Dermis blood vessel endothelial cell (primary cell): ENCODE measurements around the gene ATAT1. TPM values are rescaled to one million over a fixed set of nuclear protein-coding genes. Genes with fewer than 3 reads are reported as not detected.

Experiments used
- DNase-seq: peaks from one replicate; pipeline ENCODE4 v3.0.0; 2010
- total RNA-seq: library from RNA; depleted of rRNA; stranded (reverse); fragments of >200 nt; gene quantifications from 2 replicates; pipeline ENCODE4 v1.2.3, GENCODE V29; 2014

Gene ATAT1
- total RNA-seq, 1 donor from 2014 or later, result 3.4 TPM

DNA sequence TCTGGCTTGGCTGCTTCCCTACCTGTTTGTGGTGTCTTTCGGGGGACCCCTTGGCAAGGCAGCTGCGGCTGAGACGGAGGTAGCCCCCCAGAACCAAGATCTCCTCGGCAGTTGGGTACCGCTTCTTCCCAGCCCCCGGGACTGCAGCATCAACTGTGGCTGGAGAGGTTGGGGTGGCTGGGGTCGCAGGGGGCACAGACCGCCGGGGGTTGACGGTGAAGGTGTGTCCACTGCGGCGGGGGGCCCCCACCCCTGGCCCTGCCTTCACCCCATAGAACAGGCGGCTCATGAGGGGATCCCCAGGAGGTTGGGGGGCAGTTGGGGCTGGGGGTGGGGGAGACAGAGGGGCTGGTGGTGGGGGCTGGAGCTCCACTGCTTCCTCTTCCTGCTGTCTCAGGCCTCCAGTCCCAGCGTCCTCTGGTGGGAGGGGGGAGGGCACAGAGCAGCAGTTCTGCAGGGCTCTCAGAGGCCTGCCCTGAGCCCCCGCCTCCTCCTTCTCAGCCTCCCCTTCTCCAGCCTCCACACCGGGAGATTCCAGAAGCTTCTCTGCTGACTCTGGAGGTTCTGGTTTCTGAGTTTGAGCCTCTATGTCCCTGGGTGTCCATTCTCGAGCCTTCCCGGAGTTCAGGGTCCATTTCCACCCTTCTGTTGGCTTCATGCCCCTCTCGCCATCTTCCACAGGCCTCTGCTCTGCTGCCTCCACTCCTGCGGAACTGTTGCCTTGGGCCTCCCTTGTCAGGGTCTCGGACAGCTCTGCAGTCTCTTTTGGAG lies 57.9 kb downstream of the ATAT1 start:
- peak; percentile 70 for DNase-seq

DNA sequence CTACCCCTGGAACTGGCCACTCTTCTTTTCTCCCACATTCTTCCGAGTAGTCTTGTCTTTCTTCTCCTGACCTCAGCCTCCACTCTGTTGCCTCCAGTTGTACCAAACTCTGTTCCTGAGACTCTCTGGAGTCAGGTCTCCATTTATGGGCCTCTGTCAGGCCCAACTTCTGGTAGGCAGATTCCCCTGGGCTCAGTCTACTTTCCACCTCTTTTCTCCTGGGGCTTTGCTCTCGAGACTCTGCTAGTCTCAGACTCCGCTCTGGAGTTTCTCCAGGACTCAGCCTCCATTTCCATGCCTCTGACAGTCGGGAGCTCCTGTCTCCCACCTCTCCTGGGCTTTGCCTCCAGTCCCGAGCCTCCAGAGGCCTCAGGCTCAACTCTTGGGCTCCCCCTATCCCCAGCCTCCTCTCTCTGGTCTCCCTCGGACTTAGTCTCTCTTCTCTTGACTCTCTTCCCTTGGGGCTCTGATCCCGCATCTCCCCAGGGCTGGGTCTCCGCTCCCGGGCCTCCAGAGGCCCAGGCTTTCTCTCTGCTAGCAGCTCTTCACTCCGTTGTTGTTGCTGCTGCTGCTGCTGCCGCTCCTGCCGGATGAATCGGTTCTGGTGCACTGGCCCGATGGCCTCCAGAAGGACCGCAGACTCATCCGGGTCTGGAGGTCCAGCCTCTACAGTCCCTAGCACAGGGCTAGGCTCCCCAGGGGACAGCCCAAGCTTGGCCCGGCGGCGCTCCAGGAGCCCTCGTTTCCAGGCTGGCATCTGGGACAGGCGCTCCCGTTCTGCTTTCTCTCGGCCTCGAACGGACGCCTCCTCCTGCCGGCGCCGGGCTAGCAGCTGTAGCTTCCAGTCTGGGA lies 58.7 kb downstream of the ATAT1 start:
- peak; percentile 63 for DNase-seq

DNA sequence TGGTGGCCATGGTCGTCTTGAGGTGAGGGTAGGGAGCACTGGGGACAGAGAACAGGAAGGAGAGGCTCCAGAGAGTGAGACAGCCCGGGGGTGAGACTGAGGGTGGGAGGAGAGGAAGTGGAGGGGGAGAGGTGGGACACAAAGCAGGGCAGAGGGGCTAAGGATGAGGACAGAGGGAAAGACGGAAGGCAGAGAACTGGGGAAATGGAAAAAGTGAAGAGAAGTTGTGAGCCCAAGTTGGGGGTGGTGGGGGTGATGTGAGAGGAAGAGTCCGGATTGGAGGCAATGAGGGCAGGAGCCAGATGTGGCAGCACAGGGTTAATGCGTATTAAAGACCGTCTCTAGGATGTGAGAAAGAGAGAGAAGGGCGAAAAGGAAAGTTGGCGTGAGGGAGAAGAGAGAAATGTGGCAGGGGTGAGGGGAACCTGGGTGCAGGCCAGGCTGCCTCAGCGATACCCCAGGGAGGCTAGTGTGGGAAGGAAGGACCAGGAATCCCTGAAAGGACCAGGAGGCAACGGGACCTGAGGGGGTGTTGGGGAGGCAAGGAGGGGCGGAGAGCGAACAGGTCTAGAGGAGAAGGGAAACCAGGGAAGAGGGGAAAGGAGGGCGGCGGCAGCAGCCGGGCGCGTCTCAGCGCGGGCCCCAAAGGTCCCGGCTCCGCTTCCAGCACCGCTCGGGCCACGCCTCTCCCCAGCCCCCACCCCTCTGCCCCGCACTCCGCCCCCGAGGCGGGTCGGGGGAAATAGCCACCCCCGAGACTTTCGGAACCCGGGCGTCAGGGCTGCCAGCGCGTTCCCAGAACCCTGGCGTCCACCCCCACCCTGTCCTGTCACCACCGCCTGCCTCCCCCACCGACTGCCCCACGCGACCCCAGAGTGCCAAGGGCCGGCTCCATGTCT lies 59.6 kb downstream of the ATAT1 start, which contains the start of gene PPP1R18:
TSS of gene PPP1R18 (minus strand) at position 637 of the 899 bp plus-strand sequence. CDS start at position 10, 627 bp downstream.
- DNase-seq, result peak; percentile 72

DNA sequence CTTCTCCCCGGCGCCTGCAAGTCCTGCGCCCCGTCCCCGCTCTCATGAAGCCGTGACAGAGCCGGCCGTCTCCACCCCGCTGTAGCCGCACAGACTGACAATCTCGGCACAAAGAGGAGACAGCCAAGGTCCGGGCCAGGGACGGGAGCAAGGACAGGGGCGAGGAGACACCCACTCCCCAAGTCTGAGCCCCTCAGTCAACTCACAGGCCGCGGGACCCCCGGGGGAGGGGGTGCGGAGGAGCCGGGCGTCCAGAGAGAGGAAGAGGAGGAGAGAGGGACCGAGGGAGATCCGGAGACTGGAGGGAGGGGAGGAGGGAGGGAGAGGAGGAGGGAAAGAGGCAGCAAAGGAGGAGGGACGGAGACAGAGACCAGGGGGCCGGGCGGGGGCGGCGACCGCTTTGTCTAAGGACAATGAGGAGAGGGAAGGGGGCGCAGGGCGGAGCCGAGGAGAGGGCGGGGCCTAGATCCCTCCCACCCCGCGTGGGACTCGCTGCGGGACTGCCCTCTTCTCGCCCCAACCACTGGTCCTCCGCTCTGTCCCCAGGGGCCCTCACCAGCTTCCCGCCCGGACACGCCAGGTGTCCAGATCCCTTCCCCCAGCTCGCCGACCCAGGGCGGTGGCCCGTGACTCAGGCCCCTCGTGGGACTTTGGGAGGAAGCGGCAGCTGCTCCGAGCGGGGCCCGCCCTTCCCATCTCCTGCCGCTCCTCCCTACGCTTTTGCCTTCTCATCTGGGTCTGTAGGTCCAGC lies 60.4 kb downstream of the ATAT1 start:
- peak; percentile 95 for DNase-seq

DNA sequence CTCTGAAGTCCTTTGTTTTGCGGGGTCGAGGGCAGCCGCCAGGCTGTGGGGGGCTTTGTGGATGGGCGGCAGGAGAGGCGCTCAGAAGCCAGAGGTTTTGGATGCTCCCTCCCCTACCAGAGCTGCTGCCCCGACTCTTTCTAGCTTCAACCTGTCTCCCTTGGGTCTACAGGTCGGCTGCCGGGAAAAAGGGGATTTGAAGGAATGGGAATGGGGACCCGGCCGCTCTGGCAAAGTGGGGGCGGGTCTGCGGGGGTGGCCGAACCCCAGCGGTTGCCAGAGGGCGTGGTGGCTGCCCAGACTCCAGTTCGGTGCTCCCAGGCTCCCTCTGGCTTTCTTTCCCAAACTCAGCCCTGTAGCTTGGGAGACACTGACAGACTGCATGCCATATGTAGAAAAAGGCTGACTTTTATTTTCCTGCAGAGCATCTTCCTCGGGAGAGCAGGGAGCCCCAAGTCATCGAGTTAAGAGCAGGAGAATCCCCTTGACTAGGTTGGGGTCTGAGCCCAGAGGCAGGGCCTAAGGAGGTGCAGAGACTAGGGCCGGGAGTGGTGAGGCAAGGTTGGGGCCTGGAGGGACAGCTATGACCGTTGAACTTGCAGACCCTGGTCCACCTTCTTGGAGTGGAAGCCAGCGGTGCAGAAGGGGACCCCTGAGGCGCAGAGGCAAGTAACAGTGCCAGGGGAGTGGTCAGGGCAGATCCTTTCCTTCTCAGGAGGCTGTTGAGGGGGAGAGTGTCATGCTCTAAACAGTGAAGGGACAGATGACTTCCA lies 61.2 kb downstream of the ATAT1 start:
- peak; percentile 56 for DNase-seq

DNA sequence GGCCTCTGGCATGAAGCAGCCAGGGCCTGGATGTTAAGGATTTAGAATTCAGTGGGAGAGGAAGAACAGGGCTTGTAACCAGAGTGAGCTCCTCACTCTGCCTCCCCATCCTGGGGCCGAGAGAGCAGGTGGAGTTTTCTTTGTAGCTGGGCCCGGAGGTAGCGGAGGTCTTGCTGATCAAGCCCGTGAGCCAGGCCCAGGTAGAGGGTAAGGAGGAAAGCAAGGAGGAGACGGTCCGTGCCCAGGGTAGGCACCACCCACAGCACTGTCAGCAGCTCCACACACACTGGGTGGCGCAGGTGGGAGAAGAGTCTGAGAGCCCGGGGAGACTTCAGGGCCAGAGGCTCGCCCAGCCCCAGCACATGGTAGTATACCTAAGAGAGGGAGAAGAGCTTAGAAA lies 61.9 kb downstream of the ATAT1 start:
- DNase-seq, result no peak

DNA sequence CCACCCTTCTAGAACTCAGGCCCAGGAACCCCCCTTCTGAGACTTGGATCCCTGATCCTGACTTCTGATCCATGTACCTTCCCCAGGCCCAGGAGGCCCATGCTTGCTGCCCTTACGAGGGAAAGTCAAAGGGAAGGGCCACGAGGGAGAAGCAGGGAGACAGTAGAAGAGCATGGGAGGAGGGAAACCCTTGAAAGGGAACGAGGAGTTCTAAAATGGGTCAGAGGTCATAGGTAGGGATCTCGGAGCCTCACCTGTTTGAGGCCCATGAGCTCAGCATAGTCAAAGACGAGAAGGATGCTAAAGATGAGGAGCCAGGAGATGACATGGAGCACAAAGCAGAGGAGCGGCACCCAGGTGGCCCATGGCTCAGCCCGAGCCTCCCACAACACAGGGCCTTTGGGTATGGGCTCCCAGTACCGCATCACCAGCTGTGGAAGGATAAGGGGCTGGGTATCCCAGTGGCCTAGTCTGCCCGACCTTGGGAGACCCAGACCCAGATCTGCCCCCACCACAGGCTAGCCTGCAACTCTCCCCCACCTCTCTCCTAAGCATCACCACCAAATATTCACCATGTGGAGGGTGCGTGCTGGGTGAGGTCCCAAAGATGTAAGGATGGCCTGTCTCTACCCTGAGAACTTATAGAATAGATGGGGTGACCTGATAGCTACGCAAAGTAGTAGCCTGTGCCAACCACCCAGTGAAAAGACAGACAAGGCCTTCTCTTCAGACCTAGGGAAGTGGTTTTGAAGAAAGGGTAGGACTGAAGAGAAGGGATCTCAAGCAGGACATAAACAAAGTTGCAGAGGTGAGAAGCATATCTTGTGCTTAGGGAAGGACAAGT lies 62.6 kb downstream of the ATAT1 start:
- no peak for DNase-seq

DNA sequence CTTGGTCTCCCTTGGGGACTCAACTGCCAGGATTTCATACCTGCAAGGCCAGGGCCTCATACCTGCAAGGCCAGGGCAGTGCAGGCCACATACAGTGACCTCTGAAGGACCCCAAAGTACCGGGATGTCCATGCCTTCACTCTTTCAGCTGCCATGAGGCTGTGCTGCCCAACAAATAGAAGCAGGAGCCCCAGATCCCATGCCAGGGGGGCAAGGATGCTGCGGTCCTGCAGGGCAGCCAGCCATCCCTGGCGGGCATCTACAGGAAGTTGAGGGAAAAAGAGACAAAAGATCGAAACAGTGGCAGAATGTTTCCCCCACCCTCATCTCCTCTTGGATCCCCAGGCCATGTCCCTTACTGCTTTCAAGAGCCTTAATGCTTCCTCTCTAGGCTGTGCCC lies 63.3 kb downstream of the ATAT1 start:
- no peak for DNase-seq

DNA sequence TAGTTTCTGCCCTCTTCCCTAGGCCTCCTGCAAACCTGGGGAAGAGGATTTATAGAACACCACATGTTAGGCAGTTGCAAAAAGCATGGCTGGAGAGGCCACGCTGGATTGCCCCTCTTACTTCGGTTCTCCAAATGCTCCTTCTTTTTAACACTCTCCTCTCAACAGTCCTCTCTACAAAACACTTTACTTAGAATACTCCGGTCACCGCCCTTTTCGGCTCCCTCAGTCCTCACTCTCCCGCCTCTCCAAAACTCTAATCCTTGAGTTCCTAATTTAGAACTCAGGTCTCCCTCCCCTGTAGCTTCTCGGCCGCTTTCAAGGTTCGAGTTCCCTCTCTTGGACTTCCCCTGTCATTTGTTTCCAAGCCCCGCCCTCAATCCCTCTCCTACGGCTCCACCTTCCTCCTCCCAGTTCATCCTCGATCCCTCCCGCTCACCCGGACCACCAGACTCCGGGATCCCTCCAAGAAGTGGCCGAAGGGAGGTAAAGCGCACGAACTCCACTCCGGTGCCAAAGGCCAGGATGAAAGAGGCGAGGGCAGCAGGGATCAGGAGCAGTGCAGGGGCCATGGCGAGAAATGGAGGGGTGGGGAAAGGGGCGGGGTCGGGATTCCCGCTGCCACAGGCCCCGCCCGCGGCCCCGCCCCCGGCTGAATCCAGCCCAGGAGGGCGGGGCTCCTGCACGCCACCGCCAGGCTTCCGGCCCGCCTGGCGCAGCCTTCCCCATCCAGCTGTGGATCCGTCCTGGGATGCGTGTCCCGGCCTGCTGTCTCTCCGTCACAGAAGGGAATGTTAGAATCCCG lies 63.9 kb downstream of the ATAT1 start, which contains the start of gene NRM:
TSS of gene NRM (minus strand) at position 582 of the 805 bp plus-strand sequence. CDS start at position 572, 10 bp downstream.
- peak; percentile 81 for DNase-seq

DNA sequence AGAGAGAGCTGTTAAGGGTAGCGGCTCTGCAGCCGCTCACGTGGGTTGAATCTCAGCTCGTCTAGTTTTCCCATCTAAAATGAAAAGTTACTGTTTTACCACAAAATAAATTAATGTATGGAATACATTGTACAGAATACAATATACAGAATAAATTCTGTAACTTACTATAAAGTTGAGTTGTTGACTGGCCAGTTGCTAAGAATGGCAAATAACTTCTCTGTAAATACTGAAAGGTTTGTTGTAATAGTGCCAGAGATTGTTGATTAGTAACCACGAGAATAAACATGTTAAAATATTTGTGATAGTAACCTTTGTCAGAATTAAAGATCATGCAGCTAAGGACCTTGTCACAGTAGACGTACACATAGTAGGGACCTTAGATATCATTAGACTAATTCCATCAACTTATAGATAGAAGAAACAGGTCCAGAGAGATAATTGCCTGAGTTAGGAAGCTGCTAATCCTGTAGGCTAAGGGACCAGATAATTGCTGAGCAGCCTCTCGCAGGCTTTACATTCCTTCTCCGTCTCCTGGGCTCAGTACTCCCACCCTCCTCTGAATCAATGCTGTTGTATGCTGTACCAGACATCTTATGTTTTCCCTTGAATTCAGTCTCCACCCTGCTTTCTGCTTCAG lies 64.7 kb downstream of the ATAT1 start:
- DNase-seq, result peak; percentile 9

Other genes with a start within 250 kb of the ATAT1 start
- 717 and 1,065 TPM in 2 replicates for gene HLA-E, start 137.4 kb upstream of the ATAT1 start, total RNA-seq
- 53.1 and 63.0 TPM in 2 replicates for gene GNL1, start 70.4 kb upstream of the ATAT1 start, total RNA-seq
- gene PRR3, start 69.6 kb upstream of the ATAT1 start, total RNA-seq, result 2.9 and 3.5 TPM in 2 replicates
- gene ABCF1, start 55.4 kb upstream of the ATAT1 start, total RNA-seq, result 49.5 and 70.3 TPM in 2 replicates
- 19.4 and 20.0 TPM in 2 replicates for gene PPP1R10, start 9.6 kb upstream of the ATAT1 start, total RNA-seq
- 37.9 and 41.0 TPM in 2 replicates for gene MRPS18B, start 9.0 kb upstream of the ATAT1 start, total RNA-seq
- 3.5 and 9.9 TPM in 2 replicates for gene C6orf136, start 20.3 kb downstream of the ATAT1 start, total RNA-seq
- gene DHX16, start 46.1 kb downstream of the ATAT1 start, total RNA-seq, result 39.3 and 52.6 TPM in 2 replicates
- 41.7 and 64.8 TPM in 2 replicates for gene PPP1R18, start 59.8 kb downstream of the ATAT1 start, total RNA-seq
- 3.1 and 4.6 TPM in 2 replicates for gene NRM, start 64.1 kb downstream of the ATAT1 start, total RNA-seq
- 6.3 and 12.5 TPM in 2 replicates for gene MDC1, start 90.4 kb downstream of the ATAT1 start, total RNA-seq
- gene TUBB, start 93.5 kb downstream of the ATAT1 start, total RNA-seq, result 301 and 692 TPM in 2 replicates
- gene FLOT1, start 115.8 kb downstream of the ATAT1 start, total RNA-seq, result 71.5 and 124 TPM in 2 replicates
- 74.4 and 134 TPM in 2 replicates for gene IER3, start 117.7 kb downstream of the ATAT1 start, total RNA-seq